ENCODE data around the gene KCNN2. TPM values are rescaled to one million over a fixed set of nuclear protein-coding genes. Genes with fewer than 3 reads are reported as not detected.

The KCNN2 gene
- total and polyA plus RNA-seq, 2 of the 4 experiments (the other 2 are of a cell fraction) = 2.2 to 8.8 TPM

GRCh38 chr5:114473541-114473940, 111.7 kb downstream of the KCNN2 start:
- no peak overlapping the region for H4K5ac ChIP-seq (ENCODE audit: low read depth, low read length)
- H3K14ac ChIP-seq (replicated peaks; ENCODE audit: low read depth, low read length) = no peak overlapping the region
- H3K56ac ChIP-seq (ENCODE audit: extremely low read depth, insufficient read depth, low read length) = no peak overlapping the region
- H3K9me1 ChIP-seq (ENCODE audit: insufficient read depth, low read length) = no peaks in the 10 kb centered on the region
- no peak overlapping the region for H2BK5ac ChIP-seq (ENCODE audit: low read depth, low read length, poor library complexity, severe bottlenecking)
- H2BK20ac ChIP-seq (ENCODE audit: low read depth, low read length) = no peak overlapping the region
- H3K27ac ChIP-seq (ENCODE audit: insufficient read depth, low read length) = no peak overlapping the region
- H3K23ac ChIP-seq (ENCODE audit: low read depth, low read length) = no peak overlapping the region
- H3K36me3 ChIP-seq (ENCODE audit: control insufficient read depth, insufficient read depth, low read length) = no peaks in the 10 kb centered on the region
- no peak overlapping the region for H3K18ac ChIP-seq (ENCODE audit: low read depth, low read length)
- ChIA-PET POLR2A (ENCODE audit: unreplicated experiment) (no interaction called here), CTCF (no interaction called here)
- H2BK15ac ChIP-seq (ENCODE audit: low read depth, low read length) = no peak overlapping the region
- DNase-seq (peak; percentile 8), ATAC-seq (ENCODE audit: low read depth) (no peak)
- no peak overlapping the region for H2AFZ ChIP-seq (replicated peaks; ENCODE audit: low read length, poor library complexity)
- H2BK120ac ChIP-seq (ENCODE audit: low read depth, low read length) = no peak overlapping the region
- H3K9me3 ChIP-seq (ENCODE audit: control insufficient read depth, insufficient read depth, low read length) = no peaks in the 10 kb centered on the region
- dilution Hi-C loops (cut with HindIII; ENCODE audit: low sequenced_read_pairs, unreplicated experiment) (no loop called here), intact Hi-C loops (cut with micrococcal nuclease) (no loop called here), in situ Hi-C loops (cut with MboI; ENCODE audit: low sequenced_read_pairs) (no loop called here)
- H4K8ac ChIP-seq (ENCODE audit: low read depth in 2 of 2, low read length in 2 of 2) = no peak overlapping the region
- H3K4me2 ChIP-seq (ENCODE audit: low read depth, low read length) = no peak overlapping the region
- H2AK9ac ChIP-seq (replicated peaks; ENCODE audit: low read depth, low read length, poor library complexity) = no peak overlapping the region
- no peaks in the 10 kb centered on the region for H3K79me1 ChIP-seq (ENCODE audit: low read depth in 1 of 2, low read length in 2 of 2)
- WGBS, 2 experiments (ENCODE audit: extremely low coverage in 2 of 2, insufficient read length in 1 of 2) = no CpG with 5 or more reads among the region's 2 CpGs
- no TSS peak for BruUV-seq (replicated peaks)
- H3K9ac ChIP-seq (ENCODE audit: low read depth, low read length) = no peak overlapping the region
- H3K4me3 ChIP-seq (ENCODE audit: insufficient read depth, low read depth, low read length) = no peak overlapping the region
- no peak overlapping the region for H4K91ac ChIP-seq (ENCODE audit: insufficient read depth, low read depth, low read length)
- H3K4me1 ChIP-seq (ENCODE audit: control insufficient read depth, insufficient read depth, low read length) = no peaks in the 10 kb centered on the region
- H3K4ac ChIP-seq (ENCODE audit: low read depth, low read length) = no peak overlapping the region
- no peak overlapping the region for H2AK5ac ChIP-seq (ENCODE audit: low read depth, low read length)
- TF ChIP-seq RCOR1 (IDR thresholded peaks at IDR 0.05; ENCODE audit: insufficient replicate concordance, low read length) (no peak), USF2 (IDR thresholded peaks at IDR 0.05; ENCODE audit: low read depth, low read length) (no peak), CEBPB (IDR thresholded peaks at IDR 0.05; ENCODE audit: low read depth, low read length) (peak; percentile 18; the same call in 1 of the 2 replicates), MAFK (IDR thresholded peaks at IDR 0.05; ENCODE audit: low read depth, low read length) (no peak)
- H3K27me3 ChIP-seq (ENCODE audit: control insufficient read depth, insufficient read depth, low read length) = no peaks in the 10 kb centered on the region
- no peaks in the 10 kb centered on the region for H4K20me1 ChIP-seq (ENCODE audit: insufficient read depth, low read length)

All from IMR-90 (cell line).